ENCODE data around the gene PTCRA. TPM values are rescaled to one million over a fixed set of nuclear protein-coding genes. Genes with fewer than 3 reads are reported as not detected.
"Not testable (repeated sequence)": the region's sequence is repeated elsewhere in the genome, so short reads cannot be mapped to it uniquely, and the experiment has no call there.

PTCRA gene
- total RNA-seq, 1 experiment from 2014 or later, result 9.7 TPM

GRCh38 chr6:42936398-42936797 is 20.5 kb downstream of the PTCRA start:
- DNase-seq (ENCODE audit: low read depth, low spot score), result no peak
- in situ Hi-C loops (cut with HindIII; ENCODE audit: low pct_unique_long_range_greater_than_20kb, low sequenced_read_pairs), result no loop called here

GRCh38 chr6:42937548-42938427 is 21.9 kb downstream of the PTCRA start:
- in situ Hi-C loops (cut with HindIII; ENCODE audit: low pct_unique_long_range_greater_than_20kb, low sequenced_read_pairs), result no loop called here
- DNase-seq (ENCODE audit: low read depth, low spot score), result no peak

DNA sequence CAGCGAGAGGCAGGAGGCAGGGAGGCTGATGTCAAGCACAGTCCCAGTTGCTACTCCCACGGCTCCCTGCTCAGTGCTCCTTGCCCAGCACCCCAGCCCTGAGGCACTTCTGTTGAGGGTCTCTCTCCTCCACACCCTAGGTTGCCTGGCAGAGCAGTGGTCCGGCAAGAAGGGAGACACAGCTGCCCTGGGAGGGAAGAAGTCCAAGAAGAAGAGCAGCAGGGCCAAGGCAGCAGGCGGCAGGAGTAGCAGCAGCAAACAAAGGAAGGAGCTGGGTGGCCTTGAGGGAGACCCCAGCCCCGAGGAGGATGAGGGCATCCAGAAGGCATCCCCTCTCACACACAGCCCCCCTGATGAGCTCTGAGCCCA is 22.6 kb downstream of the PTCRA start:
- no peak for DNase-seq (ENCODE audit: low read depth, low spot score)
- in situ Hi-C loops (cut with HindIII; ENCODE audit: low pct_unique_long_range_greater_than_20kb, low sequenced_read_pairs), result no loop called here

GRCh38 chr6:42938987-42939809 is 23.3 kb downstream of the PTCRA start:
- in situ Hi-C loops (cut with HindIII; ENCODE audit: low pct_unique_long_range_greater_than_20kb, low sequenced_read_pairs), result no loop called here
- no peak for DNase-seq (ENCODE audit: low read depth, low spot score)

GRCh38 chr6:42939810-42940167 is 23.9 kb downstream of the PTCRA start:
- no peak for DNase-seq (ENCODE audit: low read depth, low spot score)
- in situ Hi-C loops (cut with HindIII; ENCODE audit: low pct_unique_long_range_greater_than_20kb, low sequenced_read_pairs), result no loop called here

DNA sequence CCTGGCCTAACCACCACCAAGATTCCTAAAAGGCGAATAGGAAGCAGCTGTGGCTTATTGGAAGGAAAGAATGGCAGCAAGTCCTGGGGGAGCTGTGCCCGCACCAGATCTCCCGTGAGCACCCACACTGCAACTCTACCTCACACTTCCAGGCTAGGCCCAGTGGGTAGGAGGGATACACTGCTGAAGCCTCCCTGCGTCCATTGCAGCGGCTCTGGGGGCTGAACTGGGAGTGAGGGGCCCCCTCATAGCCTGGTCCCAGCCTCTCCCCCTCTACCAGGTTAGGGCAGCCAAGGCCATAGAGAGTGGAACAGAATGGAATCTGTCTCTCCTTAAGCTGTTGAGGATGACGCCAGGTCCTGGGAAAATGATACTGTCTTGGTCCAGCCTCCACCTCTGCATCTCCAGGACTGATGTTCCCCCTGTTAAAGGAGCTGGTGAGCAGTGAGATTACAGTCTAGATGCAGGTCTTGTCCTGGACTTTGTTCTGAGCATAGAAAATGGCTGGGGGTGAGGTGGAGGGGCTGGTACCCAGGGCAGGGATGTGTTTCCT is 24.7 kb downstream of the PTCRA start:
- in situ Hi-C loops (cut with HindIII; ENCODE audit: low pct_unique_long_range_greater_than_20kb, low sequenced_read_pairs), result no loop called here
- DNase-seq (ENCODE audit: low read depth, low spot score), result no peak

DNA sequence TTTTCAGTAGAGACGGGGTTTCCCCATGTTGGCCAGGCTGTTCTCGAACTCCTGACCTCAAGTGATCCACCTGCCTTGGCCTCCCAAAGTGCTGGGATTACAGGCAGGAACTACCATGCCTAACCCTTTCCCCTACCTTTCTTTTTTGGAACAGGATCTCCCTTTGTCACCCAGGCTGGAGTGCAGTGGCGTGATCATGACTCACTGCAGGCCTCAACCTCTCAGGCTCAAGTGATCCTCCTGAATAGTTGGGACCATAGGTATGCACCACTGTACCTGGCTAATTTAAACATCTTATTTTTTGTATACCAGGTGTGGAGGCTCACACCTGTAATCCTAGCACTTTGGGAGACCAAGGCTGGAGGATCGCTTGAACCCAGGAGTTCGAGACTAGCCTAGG is 25.5 kb downstream of the PTCRA start:
- in situ Hi-C loops (cut with HindIII; ENCODE audit: low pct_unique_long_range_greater_than_20kb, low sequenced_read_pairs); DNase-seq (ENCODE audit: low read depth, low spot score): not testable (repeated sequence)

GRCh38 chr6:42942444-42942843 is 26.6 kb downstream of the PTCRA start:
- in situ Hi-C loops (cut with HindIII; ENCODE audit: low pct_unique_long_range_greater_than_20kb, low sequenced_read_pairs), result no loop called here
- DNase-seq (ENCODE audit: low read depth, low spot score), result no peak

GRCh38 chr6:42947950-42948349 is 32.1 kb downstream of the PTCRA start:
- DNase-seq (ENCODE audit: low read depth, low spot score), result no peak
- in situ Hi-C loops (cut with HindIII; ENCODE audit: low pct_unique_long_range_greater_than_20kb, low sequenced_read_pairs), result no loop called here

DNA sequence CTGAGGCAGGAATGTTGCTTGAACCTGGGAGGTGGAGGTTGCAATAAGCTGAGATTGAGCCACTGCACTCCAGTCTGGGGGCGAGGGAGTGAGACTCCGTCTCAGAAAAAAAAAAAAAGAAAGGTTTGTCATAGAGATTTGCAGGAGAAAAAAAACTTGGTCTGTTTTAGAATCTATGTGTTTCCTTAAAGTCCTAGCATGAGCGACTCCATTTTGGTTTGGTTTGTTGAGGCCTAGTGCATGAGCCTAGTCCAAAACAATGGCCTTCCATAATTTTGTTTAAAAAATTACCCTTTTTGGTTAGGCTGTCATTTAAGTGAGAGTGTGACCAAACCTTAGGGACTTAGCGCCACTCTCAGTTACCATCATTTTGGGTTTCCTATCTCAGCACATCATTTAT is 36.5 kb downstream of the PTCRA start:
- no peak for DNase-seq (ENCODE audit: low read depth, low spot score)
- in situ Hi-C loops (cut with HindIII; ENCODE audit: low pct_unique_long_range_greater_than_20kb, low sequenced_read_pairs), result no loop called here

DNA sequence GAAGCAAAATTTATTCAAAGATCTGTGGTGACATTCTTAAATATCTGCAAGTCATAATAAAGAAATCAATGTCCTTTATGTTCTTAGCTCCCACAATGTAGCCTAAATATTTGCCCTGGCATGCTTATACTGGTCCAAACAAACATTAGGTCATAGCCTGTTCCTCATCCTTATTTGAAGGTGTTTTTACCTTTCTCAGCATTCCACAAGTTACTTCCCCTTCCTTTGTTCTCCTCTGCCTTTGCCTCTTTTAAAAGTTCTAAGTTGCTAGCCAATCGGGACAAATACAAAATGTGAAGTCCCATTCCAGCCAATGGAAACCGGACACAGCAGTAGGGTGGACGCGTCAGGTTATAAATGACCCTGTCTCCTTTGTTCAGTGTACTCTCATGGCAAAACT is 38.6 kb downstream of the PTCRA start:
- DNase-seq (ENCODE audit: low read depth, low spot score); in situ Hi-C loops (cut with HindIII; ENCODE audit: low pct_unique_long_range_greater_than_20kb, low sequenced_read_pairs): not testable (repeated sequence)

GRCh38 chr6:42958125-42958524 is 42.3 kb downstream of the PTCRA start:
- in situ Hi-C loops (cut with HindIII; ENCODE audit: low pct_unique_long_range_greater_than_20kb, low sequenced_read_pairs), result no loop called here
- no peak for DNase-seq (ENCODE audit: low read depth, low spot score)

DNA sequence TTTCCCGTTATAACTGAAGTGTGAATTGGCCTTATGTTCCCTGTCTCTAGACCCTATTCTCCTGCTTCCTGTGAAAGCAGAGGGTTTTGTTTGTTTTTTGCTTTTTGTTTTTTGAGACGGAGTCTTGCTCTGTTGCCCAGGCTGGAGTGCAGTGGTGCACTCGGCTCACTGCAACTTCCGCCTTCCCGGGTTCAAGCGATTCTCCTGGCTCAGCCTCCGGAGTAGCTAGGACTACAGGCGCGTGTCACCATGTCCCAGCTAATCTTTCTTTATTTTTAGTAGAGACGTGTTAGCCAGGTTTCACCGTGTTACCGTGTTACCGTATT is 44.0 kb downstream of the PTCRA start:
- no peak for DNase-seq (ENCODE audit: low read depth, low spot score)
- in situ Hi-C loops (cut with HindIII; ENCODE audit: low pct_unique_long_range_greater_than_20kb, low sequenced_read_pairs), result no loop called here

GRCh38 chr6:42960243-42961019 is 44.6 kb downstream of the PTCRA start, which contains the start of gene GNMT:
Gene GNMT, plus strand, starts transcription at chr6:42960754. Its CDS starts 14 bp downstream, at chr6:42960768.
- DNase-seq (ENCODE audit: low read depth, low spot score), result no peak
- in situ Hi-C loops (cut with HindIII; ENCODE audit: low pct_unique_long_range_greater_than_20kb, low sequenced_read_pairs), result no loop called here

GRCh38 chr6:42961020-42961470 is 45.2 kb downstream of the PTCRA start:
- in situ Hi-C loops (cut with HindIII; ENCODE audit: low pct_unique_long_range_greater_than_20kb, low sequenced_read_pairs), result no loop called here
- no peak for DNase-seq (ENCODE audit: low read depth, low spot score)

DNA sequence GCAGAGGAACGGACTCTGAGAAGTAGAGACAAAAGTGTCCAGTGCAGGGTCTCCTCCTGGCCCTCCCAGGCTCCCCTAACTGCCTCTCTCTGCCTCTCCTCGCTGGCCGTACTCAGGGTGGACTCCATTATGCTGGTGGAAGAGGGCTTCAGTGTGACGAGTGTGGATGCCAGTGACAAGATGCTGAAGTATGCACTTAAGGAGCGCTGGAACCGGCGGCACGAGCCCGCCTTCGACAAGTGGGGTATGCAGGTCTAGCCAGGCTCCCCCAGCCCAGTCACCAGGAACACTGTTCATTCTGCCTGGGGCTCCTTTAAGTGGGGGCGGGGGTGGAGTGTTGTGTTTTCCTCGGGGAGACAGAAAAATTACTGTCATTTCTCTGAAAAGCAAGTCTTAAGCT is 46.2 kb downstream of the PTCRA start:
- no peak for DNase-seq (ENCODE audit: low read depth, low spot score)
- in situ Hi-C loops (cut with HindIII; ENCODE audit: low pct_unique_long_range_greater_than_20kb, low sequenced_read_pairs), result no loop called here

GRCh38 chr6:42962502-42963178 is 46.8 kb downstream of the PTCRA start:
- in situ Hi-C loops (cut with HindIII; ENCODE audit: low pct_unique_long_range_greater_than_20kb, low sequenced_read_pairs), result no loop called here

More at GRCh38 chr6:42962502-42963178, 46.8 kb downstream of the PTCRA start:
- no peak for DNase-seq (ENCODE audit: low read depth, low spot score)

All from SK-MEL-5 (cell line).